ENCODE data around the gene HK2.

Gene HK2

DNA sequence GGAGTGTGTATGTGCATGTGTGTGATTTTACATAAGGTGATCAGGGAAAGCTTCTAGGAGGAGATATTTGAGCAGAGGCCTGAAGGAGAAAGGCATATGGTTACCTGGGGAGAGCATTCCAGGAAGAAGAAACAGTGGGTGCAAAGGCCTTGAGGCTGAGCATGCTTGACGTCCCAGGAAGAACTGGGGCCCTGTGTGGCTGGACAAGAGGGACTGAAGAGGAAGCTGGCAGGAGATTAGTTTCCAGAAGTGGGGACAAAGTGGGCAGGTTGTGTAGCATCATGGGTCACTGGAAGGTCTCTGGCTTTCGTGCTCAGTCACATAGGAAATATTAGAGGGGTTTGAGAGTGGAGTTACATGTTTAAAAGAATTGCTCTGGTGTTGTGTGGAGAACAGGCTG, 82.5 kb downstream of the HK2 start:
- FAIRE-seq (no peak), DNase-seq (ENCODE audit: insufficient read length, low spot score) (no peak)
- TF ChIP-seq, protein P1, sequence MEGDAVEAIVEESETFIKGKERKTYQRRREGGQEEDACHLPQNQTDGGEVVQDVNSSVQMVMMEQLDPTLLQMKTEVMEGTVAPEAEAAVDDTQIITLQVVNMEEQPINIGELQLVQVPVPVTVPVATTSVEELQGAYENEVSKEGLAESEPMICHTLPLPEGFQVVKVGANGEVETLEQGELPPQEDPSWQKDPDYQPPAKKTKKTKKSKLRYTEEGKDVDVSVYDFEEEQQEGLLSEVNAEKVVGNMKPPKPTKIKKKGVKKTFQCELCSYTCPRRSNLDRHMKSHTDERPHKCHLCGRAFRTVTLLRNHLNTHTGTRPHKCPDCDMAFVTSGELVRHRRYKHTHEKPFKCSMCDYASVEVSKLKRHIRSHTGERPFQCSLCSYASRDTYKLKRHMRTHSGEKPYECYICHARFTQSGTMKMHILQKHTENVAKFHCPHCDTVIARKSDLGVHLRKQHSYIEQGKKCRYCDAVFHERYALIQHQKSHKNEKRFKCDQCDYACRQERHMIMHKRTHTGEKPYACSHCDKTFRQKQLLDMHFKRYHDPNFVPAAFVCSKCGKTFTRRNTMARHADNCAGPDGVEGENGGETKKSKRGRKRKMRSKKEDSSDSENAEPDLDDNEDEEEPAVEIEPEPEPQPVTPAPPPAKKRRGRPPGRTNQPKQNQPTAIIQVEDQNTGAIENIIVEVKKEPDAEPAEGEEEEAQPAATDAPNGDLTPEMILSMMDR (IDR thresholded peaks at IDR 0.05; ENCODE audit: insufficient read depth, missing control alignments): no peak

DNA sequence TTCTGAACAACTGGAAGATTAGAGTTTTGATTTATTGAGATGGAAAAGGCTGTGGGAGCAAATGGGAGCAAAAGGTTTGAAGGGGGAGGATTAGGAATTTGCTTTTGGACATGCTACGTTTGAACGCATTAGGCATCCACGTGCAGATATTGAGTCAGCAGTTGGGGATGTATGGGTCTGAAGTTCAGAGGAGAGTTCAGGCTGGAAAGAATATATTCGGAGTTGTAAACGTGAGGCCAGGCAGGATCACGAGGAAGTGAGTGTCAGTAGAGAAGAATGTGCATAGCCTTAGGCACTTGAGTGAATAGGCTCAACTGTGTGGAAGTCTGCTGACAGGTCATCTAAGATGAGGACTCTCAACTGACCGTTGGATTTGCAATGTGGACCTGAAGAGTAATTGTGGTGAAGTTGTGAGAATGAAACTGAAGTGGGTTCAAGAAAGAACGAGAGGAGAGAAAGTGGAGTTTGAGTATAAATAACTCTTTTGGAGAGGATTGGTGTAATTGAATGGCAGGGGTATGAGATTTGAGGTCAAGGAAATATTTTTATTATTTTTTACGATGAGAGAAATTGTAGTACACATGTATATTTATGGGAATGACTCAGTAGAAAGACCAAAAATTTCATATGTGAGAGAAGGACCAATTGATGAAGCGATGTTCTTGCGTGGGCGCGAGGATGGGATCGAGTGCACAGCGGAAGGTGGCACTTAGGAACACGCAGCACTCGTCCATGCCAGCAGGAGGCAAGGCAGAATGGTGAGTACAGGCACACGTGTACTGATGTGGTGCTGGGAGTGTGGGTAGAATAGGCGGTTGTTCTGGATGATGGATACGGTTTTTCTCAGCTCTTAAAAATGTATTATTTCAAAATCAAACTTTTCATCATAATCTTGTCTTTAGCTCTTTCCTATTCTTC, 84.0 kb downstream of the HK2 start:
- FAIRE-seq: no peak
- no peak for DNase-seq (ENCODE audit: insufficient read length, low spot score)
- TF ChIP-seq, protein P1 (IDR thresholded peaks at IDR 0.05; ENCODE audit: insufficient read depth, missing control alignments): no peak

DNA sequence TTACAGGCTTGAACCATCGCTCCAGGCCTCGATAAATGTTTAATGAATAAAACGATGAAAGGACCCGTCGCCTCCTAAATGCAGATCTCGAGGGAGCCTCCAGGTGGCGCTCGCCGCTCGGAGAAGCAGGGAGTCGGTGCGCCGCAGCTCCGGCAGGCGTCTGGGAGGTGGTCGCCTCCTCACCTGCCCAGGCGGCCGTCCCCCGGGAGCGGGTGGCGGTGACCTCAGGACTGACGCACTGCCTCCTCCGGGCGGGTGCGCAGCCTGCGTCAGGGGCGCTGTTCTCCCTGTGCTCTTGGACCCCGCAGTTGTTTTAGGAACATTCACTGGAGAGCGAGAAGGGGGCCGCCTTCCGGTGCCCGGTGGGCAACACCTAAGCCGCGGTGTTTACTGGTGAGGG, 85.9 kb downstream of the HK2 start:
- peak; percentile 88 for DNase-seq (ENCODE audit: insufficient read length, low spot score)
- TF ChIP-seq, protein P1 (IDR thresholded peaks at IDR 0.05; ENCODE audit: insufficient read depth, missing control alignments): peak; percentile 87
- no peak for FAIRE-seq

DNA sequence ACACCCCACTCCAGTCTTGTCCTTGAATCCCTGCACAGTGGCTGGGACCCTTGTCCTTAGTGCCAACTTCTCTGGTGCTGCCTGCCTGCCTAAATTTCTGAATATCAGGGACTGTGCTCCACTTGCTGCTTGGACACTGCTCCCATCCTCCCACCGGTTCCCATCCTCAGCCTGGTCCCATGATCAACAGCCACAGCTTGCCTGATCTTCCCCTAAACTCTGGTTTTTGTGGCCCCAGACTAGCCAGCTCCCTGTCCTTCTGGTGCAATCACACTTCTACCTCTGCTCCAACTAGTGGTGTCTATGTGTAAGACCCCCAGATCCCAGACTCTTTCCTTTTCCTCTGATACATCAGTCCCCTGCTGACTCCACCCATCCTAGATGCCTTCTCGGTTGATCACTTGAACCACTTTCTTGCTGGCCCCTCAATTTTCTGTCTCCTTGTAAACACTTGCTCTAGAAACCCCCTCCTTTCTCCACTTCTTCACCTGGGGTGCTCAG, 87.4 kb downstream of the HK2 start:
- DNase-seq (ENCODE audit: insufficient read length, low spot score) (no peak), FAIRE-seq (no peak)
- TF ChIP-seq, protein P1 (IDR thresholded peaks at IDR 0.05; ENCODE audit: insufficient read depth, missing control alignments): no peak

DNA sequence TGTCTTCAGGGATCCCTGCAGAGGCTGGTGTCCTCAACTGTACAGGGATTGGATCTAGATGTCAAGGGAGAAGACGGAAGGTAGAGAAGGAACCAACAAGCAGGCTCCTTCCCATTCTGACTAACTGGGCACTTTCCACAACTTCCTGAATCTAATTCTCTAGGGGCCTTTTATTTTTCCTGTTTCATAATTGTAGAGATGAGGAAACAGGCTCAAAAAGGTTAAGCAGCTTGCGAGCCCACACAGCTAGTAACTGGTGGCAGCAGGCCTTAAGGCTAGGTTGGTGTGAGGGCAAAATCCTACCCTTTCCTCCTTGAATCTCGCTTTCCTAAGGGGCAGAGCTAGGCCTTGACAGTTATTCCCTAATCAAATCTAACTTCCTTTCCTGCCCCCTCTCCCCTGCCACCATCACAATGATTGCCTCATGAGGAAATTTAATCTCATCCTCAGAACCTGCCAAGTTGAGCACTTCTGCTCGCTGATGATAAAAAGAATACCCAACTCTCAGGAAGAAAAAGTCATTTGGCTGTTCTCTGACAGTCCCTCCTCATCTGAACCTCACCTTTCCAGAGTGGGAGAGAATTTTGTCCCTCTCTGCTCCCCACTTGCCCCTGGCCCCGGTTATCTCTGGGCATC, 88.8 kb downstream of the HK2 start:
- TF ChIP-seq, protein P1 (IDR thresholded peaks at IDR 0.05; ENCODE audit: insufficient read depth, missing control alignments): no peak
- no peak for FAIRE-seq
- DNase-seq (ENCODE audit: insufficient read length, low spot score): no peak

DNA sequence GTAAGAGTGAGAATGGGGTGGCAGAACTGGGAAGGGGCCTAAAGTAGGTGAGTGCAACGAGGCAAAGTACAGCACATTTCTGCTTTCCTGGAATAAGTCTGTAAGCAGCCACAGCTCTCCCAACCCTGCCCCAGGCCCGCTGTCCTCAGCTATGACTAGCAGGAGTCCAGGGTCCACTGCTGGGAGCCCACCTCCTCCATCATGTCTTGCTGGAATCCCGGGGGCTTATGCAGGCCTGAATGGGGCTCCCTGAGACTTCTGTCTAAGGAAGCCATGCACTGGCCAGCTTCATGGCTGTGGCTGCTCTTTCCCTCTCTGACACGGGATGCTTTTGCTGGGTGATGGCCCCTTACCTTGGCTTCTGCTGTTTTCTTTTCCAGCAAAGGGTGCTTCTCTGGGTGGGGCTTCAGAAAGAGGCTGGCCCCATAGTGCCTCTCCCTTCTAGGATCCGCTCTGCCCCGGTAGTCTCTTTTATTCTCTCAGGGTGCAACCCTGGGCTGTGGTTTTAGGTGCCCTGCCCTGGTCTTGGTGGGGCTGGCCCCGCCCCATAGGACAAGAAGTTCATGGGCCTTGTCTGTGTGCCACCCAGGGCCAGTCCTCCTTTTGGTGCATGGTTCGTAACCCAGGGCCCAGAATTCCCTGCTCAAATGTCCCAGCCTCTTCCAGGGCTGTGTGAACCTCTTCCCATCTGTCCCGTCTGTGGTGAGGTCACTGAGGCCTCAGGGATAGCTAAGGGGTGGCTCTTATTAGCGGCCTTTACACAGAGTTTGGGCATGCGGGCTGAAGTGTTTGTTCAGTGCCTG, 90.7 kb downstream of the HK2 start:
- no peak for FAIRE-seq
- no peak for DNase-seq (ENCODE audit: insufficient read length, low spot score)
- TF ChIP-seq, protein P1 (IDR thresholded peaks at IDR 0.05; ENCODE audit: insufficient read depth, missing control alignments): no peak
